Activated T-helper 1 cell treated with anti-CD3 and anti-CD28 coated beads, Interleukin-12 subunit alpha, Interleukin-12 subunit beta, Interleukin-2, Interleukin-4 antibody, amounts not matched to agents 30 ng/mL and 10 ng/mL and 1 ng/mL, durations not matched to agents 14 hours and 24 hours and 36 hours (primary cell): ENCODE measurements around the gene CAMSAP1. TPM values are rescaled to one million over a fixed set of nuclear protein-coding genes. Genes with fewer than 3 reads are reported as not detected.

Experiments used
- DNase-seq: peaks from one replicate; pipeline ENCODE4 v3.0.0; 2021; ENCODE audit warnings: low spot score
- H3K27ac Mint-ChIP-seq: one replicate; pipeline ENCODE4 v1.8.0; 2021; ENCODE audit warnings: mild to moderate bottlenecking, mixed read lengths
- H3K27me3 Mint-ChIP-seq: one replicate; pipeline ENCODE4 v1.8.0; 2022; ENCODE audit warnings: mild to moderate bottlenecking, moderate library complexity, mixed read lengths; ENCODE audit not compliant: insufficient read depth
- H3K36me3 Mint-ChIP-seq: one replicate; pipeline ENCODE4 v1.8.0; 2021; ENCODE audit warnings: low read depth, mixed read lengths
- H3K4me1 Mint-ChIP-seq: one replicate; pipeline ENCODE4 v1.8.0; 2021; ENCODE audit warnings: low read depth, mixed read lengths
- H3K4me3 Mint-ChIP-seq: one replicate; pipeline ENCODE4 v1.8.0; 2021; ENCODE audit warnings: mild to moderate bottlenecking, moderate library complexity, mixed read lengths
- H3K9me3 Mint-ChIP-seq: one replicate; pipeline ENCODE4 v1.8.0; 2021; ENCODE audit warnings: mixed read lengths
- intact Hi-C: fragments of 100-400 bp; cut with micrococcal nuclease; formaldehyde crosslinking; loops from one replicate; pipeline ENCODE4 v1.15.1; 2024
- total RNA-seq: library from RNA; stranded (reverse); gene quantifications from 2 replicates; pipeline ENCODE4 v1.2.3, GENCODE V29; 2022

Gene CAMSAP1
- total RNA-seq, 1 donor from 2014 or later: 43.8 TPM

GRCh38 chr9:135821116-135821515 is 86.2 kb downstream of the CAMSAP1 start:
- peaks cover 10% of the 10 kb centered on the region for H3K36me3 Mint-ChIP-seq
- no peak for DNase-seq
- no peak overlapping the region for H3K4me3 Mint-ChIP-seq
- H3K27ac Mint-ChIP-seq: no peak overlapping the region
- H3K9me3 Mint-ChIP-seq: no peaks in the 10 kb centered on the region
- intact Hi-C loops: no loop called here
- no peaks in the 10 kb centered on the region for H3K27me3 Mint-ChIP-seq
- H3K4me1 Mint-ChIP-seq: no peaks in the 10 kb centered on the region

- H3K4me1 Mint-ChIP-seq: no peaks in the 10 kb centered on the region
- H3K27ac Mint-ChIP-seq: no peak overlapping the region
- H3K4me3 Mint-ChIP-seq: no peak overlapping the region
- H3K9me3 Mint-ChIP-seq: no peaks in the 10 kb centered on the region
- peaks cover 10% of the 10 kb centered on the region for H3K36me3 Mint-ChIP-seq
- intact Hi-C loops: no loop called here
- no peaks in the 10 kb centered on the region for H3K27me3 Mint-ChIP-seq
- DNase-seq: no peak
Observed at GRCh38 chr9:135820661-135821060, 86.7 kb downstream of the CAMSAP1 start.

GRCh38 chr9:135819905-135820304 is 87.4 kb downstream of the CAMSAP1 start:
- H3K4me3 Mint-ChIP-seq: no peak overlapping the region
- H3K27me3 Mint-ChIP-seq: no peaks in the 10 kb centered on the region
- no peaks in the 10 kb centered on the region for H3K9me3 Mint-ChIP-seq
- no peak for DNase-seq
- H3K36me3 Mint-ChIP-seq: peaks cover 10% of the 10 kb centered on the region
- intact Hi-C loops: no loop called here
- H3K4me1 Mint-ChIP-seq: no peaks in the 10 kb centered on the region
- no peak overlapping the region for H3K27ac Mint-ChIP-seq

- no peak for DNase-seq
- Mint-ChIP-seq H3K27ac (no peak overlapping the region), H3K36me3 (peaks cover 10% of the 10 kb centered on the region), H3K27me3 (no peaks in the 10 kb centered on the region), H3K4me1 (no peaks in the 10 kb centered on the region), H3K9me3 (no peaks in the 10 kb centered on the region), H3K4me3 (no peak overlapping the region)
- intact Hi-C loops: no loop called here
Observed at GRCh38 chr9:135818718-135819475, 88.4 kb downstream of the CAMSAP1 start.

GRCh38 chr9:135817951-135818717 is 89.2 kb downstream of the CAMSAP1 start:
- intact Hi-C loops: no loop called here
- no peaks in the 10 kb centered on the region for H3K9me3 Mint-ChIP-seq
- H3K4me3 Mint-ChIP-seq: no peak overlapping the region
- no peak for DNase-seq
- H3K27ac Mint-ChIP-seq: no peak overlapping the region
- H3K36me3 Mint-ChIP-seq: peaks cover 10% of the 10 kb centered on the region
- no peaks in the 10 kb centered on the region for H3K27me3 Mint-ChIP-seq
- H3K4me1 Mint-ChIP-seq: no peaks in the 10 kb centered on the region

GRCh38 chr9:135816651-135816970 is 90.7 kb downstream of the CAMSAP1 start:
- no peak overlapping the region for H3K27ac Mint-ChIP-seq
- intact Hi-C loops: no loop called here
- no peak overlapping the region for H3K4me3 Mint-ChIP-seq
- no peaks in the 10 kb centered on the region for H3K9me3 Mint-ChIP-seq
- no peak for DNase-seq
- H3K4me1 Mint-ChIP-seq: no peaks in the 10 kb centered on the region
- H3K36me3 Mint-ChIP-seq: peaks cover 5% of the 10 kb centered on the region
- H3K27me3 Mint-ChIP-seq: no peaks in the 10 kb centered on the region

GRCh38 chr9:135815830-135816650 is 91.3 kb downstream of the CAMSAP1 start:
- DNase-seq: no peak
- intact Hi-C loops: no loop called here
- peaks cover 5% of the 10 kb centered on the region for H3K36me3 Mint-ChIP-seq
- H3K27me3 Mint-ChIP-seq: no peaks in the 10 kb centered on the region
- no peak overlapping the region for H3K4me3 Mint-ChIP-seq
- H3K27ac Mint-ChIP-seq: no peak overlapping the region
- H3K9me3 Mint-ChIP-seq: no peaks in the 10 kb centered on the region
- no peaks in the 10 kb centered on the region for H3K4me1 Mint-ChIP-seq

- H3K27me3 Mint-ChIP-seq: no peaks in the 10 kb centered on the region
- no peaks in the 10 kb centered on the region for H3K4me1 Mint-ChIP-seq
- H3K36me3 Mint-ChIP-seq: peaks cover 5% of the 10 kb centered on the region
- no peaks in the 10 kb centered on the region for H3K9me3 Mint-ChIP-seq
- DNase-seq: no peak
- H3K4me3 Mint-ChIP-seq: no peak overlapping the region
- H3K27ac Mint-ChIP-seq: no peak overlapping the region
- intact Hi-C loops: no loop called here
Observed at GRCh38 chr9:135815413-135815812, 91.9 kb downstream of the CAMSAP1 start.

- no peaks in the 10 kb centered on the region for H3K4me1 Mint-ChIP-seq
- no peak for DNase-seq
Observed at GRCh38 chr9:135814421-135815095, 92.8 kb downstream of the CAMSAP1 start.

GRCh38 chr9:135813671-135814290 is 93.6 kb downstream of the CAMSAP1 start:
- Mint-ChIP-seq H3K27ac (no peak overlapping the region), H3K4me1 (no peaks in the 10 kb centered on the region), H3K9me3 (no peaks in the 10 kb centered on the region), H3K36me3 (peaks cover 5% of the 10 kb centered on the region), H3K4me3 (no peak overlapping the region), H3K27me3 (no peaks in the 10 kb centered on the region)
- intact Hi-C loops: no loop called here
- DNase-seq: no peak

More at GRCh38 chr9:135814421-135815095, 92.8 kb downstream of the CAMSAP1 start:
- Mint-ChIP-seq H3K9me3 (no peaks in the 10 kb centered on the region), H3K4me3 (no peak overlapping the region), H3K36me3 (peaks cover 5% of the 10 kb centered on the region), H3K27ac (no peak overlapping the region), H3K27me3 (no peaks in the 10 kb centered on the region)
- intact Hi-C loops: no loop called here

GRCh38 chr9:135812961-135813360 is 94.4 kb downstream of the CAMSAP1 start:
- Mint-ChIP-seq H3K4me3 (no peak overlapping the region), H3K27ac (no peak overlapping the region), H3K4me1 (no peaks in the 10 kb centered on the region), H3K9me3 (no peaks in the 10 kb centered on the region), H3K36me3 (peaks cover 5% of the 10 kb centered on the region), H3K27me3 (no peaks in the 10 kb centered on the region)
- DNase-seq: no peak
- intact Hi-C loops: no loop called here

GRCh38 chr9:135811801-135812200 is 95.5 kb downstream of the CAMSAP1 start:
- DNase-seq: no peak
- peaks cover 4% of the 10 kb centered on the region for H3K36me3 Mint-ChIP-seq
- H3K4me1 Mint-ChIP-seq: no peaks in the 10 kb centered on the region
- intact Hi-C loops: no loop called here
- no peak overlapping the region for H3K27ac Mint-ChIP-seq
- no peaks in the 10 kb centered on the region for H3K27me3 Mint-ChIP-seq
- no peaks in the 10 kb centered on the region for H3K9me3 Mint-ChIP-seq
- H3K4me3 Mint-ChIP-seq: no peak overlapping the region
